Loucy (cell line): ENCODE measurements around the gene GGT5.
"Not testable (repeated sequence)": the region's sequence is repeated elsewhere in the genome, so short reads cannot be mapped to it uniquely, and the experiment has no call there.

ENCODE experiments used
- H2AFZ ChIP-seq: fragments of 200-600 bp; sonication (generic); 2 replicates; pipeline ENCODE4 v1.6.0; 2016; ENCODE audit warnings: antibody characterized with exemption, mild to moderate bottlenecking, low read length, moderate library complexity
- H3F3A ChIP-seq: fragments of 200-600 bp; 2 replicates; pipeline ENCODE4 v1.6.0; 2016; ENCODE audit warnings: antibody characterized with exemption, low read depth, mild to moderate bottlenecking
- H3K27me3 ChIP-seq: fragments of 200-600 bp; sonication (generic); 2 replicates; pipeline ENCODE4 v1.6.1; 2014; ENCODE audit warnings: low read length, mild to moderate bottlenecking; ENCODE audit not compliant: insufficient read depth, poor library complexity, severe bottlenecking
- H3K36me3 ChIP-seq: fragments of 200-600 bp; sonication (generic); 2 replicates; pipeline ENCODE4 v1.6.1; 2016; ENCODE audit warnings: low read length; ENCODE audit not compliant: insufficient read depth
- H3K4me1 ChIP-seq: fragments of 200-600 bp; sonication (generic); 2 replicates; pipeline ENCODE4 v1.5.1; 2014; ENCODE audit warnings: low read length, mild to moderate bottlenecking; ENCODE audit not compliant: insufficient read depth, poor library complexity, severe bottlenecking
- H3K4me2 ChIP-seq: fragments of 200-600 bp; sonication (generic); 2 replicates; pipeline ENCODE4 v1.6.0; 2014; ENCODE audit warnings: antibody characterized with exemption, low read length, low read depth, mild to moderate bottlenecking; ENCODE audit not compliant: poor library complexity, severe bottlenecking
- H3K4me3 ChIP-seq: fragments of 200-600 bp; sonication (generic); 2 replicates; pipeline ENCODE4 v1.5.1; 2014; ENCODE audit warnings: low read length, mild to moderate bottlenecking, mixed read lengths; ENCODE audit not compliant: poor library complexity, severe bottlenecking
- H3K79me2 ChIP-seq: fragments of 200-600 bp; sonication (generic); 2 replicates; pipeline ENCODE4 v1.6.1; 2014; ENCODE audit warnings: low read length; ENCODE audit not compliant: insufficient read depth
- H3K9ac ChIP-seq: fragments of 200-600 bp; sonication (generic); 2 replicates; pipeline ENCODE4 v1.6.0; 2014; ENCODE audit warnings: mild to moderate bottlenecking, low read depth, low read length, moderate library complexity; ENCODE audit not compliant: poor library complexity, severe bottlenecking
- H3K9me2 ChIP-seq: fragments of 200-600 bp; sonication (generic); replicated peaks from 2 replicates; pipeline ENCODE4 v1.6.1; 2016; ENCODE audit warnings: low read depth, low read length, mixed read lengths
- H3K9me3 ChIP-seq: fragments of 200-600 bp; sonication (generic); 2 replicates; pipeline ENCODE4 v1.6.1; 2014; ENCODE audit warnings: mild to moderate bottlenecking, antibody characterized with exemption, low read length, low read depth; ENCODE audit not compliant: insufficient read depth
- H4K20me1 ChIP-seq: fragments of 200-600 bp; sonication (generic); 2 replicates; pipeline ENCODE4 v1.6.0; 2014; ENCODE audit warnings: antibody characterized with exemption, low read length, mild to moderate bottlenecking; ENCODE audit not compliant: insufficient read depth, poor library complexity, severe bottlenecking
- CTCF ChIP-seq: fragments of 200-600 bp; sonication (generic); conservative IDR thresholded peaks from 2 replicates; pipeline ENCODE4 v1.5.1; 2014; ENCODE audit warnings: mild to moderate bottlenecking, antibody characterized with exemption, low read length
- EZH2phosphoT487 ChIP-seq: fragments of 200-600 bp; IDR thresholded peaks from 2 replicates; pipeline ENCODE4 v1.6.1; 2018; ENCODE audit warnings: antibody characterized with exemption, mild to moderate bottlenecking, moderate library complexity, borderline replicate concordance

The GGT5 gene

GRCh38 chr22:24207264-24208011, 37.4 kb downstream of the GGT5 start:
- Histone ChIP-seq H3K4me1 (peaks cover 28% of the 10 kb centered on the region), H3K36me3 (no peaks in the 10 kb centered on the region), H3F3A (peaks cover 3% of the 10 kb centered on the region; the same call in 1 of the 2 replicates), H3K9ac (peak overlapping the region; percentile 56), H3K9me2 (no peaks in the 10 kb centered on the region), H3K27me3 (no peaks in the 10 kb centered on the region), H3K9me3 (no peaks in the 10 kb centered on the region), H3K4me3 (peak overlapping the region; percentile 39), H4K20me1 (no peaks in the 10 kb centered on the region), H3K79me2 (no peaks in the 10 kb centered on the region), H3K4me2 (peak overlapping the region; percentile 47), H2AFZ (peak overlapping the region; percentile 90)
- TF ChIP-seq EZH2phosphoT487 (no peak), CTCF (no peak)

- H3K9me3 ChIP-seq, H3K9me2 ChIP-seq, H4K20me1 ChIP-seq, H3K36me3 ChIP-seq, H3K79me2 ChIP-seq, H3F3A ChIP-seq, H3K27me3 ChIP-seq: not testable (repeated sequence)
- H3K4me1 ChIP-seq = peaks cover 28% of the 10 kb centered on the region
- peak overlapping the region; percentile 90 for H2AFZ ChIP-seq
- peak overlapping the region; percentile 47 for H3K4me2 ChIP-seq
- peak overlapping the region; percentile 56 for H3K9ac ChIP-seq
- H3K4me3 ChIP-seq = peak overlapping the region; percentile 39
These were observed 38.2 kb downstream of the GGT5 start for GRCh38 chr22:24206460-24207263.

GRCh38 chr22:24205438-24206195, 39.3 kb downstream of the GGT5 start:
- H3K9me3 ChIP-seq = no peaks in the 10 kb centered on the region
- peaks cover 3% of the 10 kb centered on the region; the same call in 1 of the 2 replicates for H3F3A ChIP-seq
- H2AFZ ChIP-seq = peak overlapping the region; percentile 17; the same call in 1 of the 2 replicates
- peaks cover 32% of the 10 kb centered on the region for H3K4me1 ChIP-seq
- H3K79me2 ChIP-seq = no peaks in the 10 kb centered on the region
- H3K4me2 ChIP-seq = peak overlapping the region; percentile 32
- TF ChIP-seq EZH2phosphoT487 (no peak), CTCF (peak; percentile 36)
- no peaks in the 10 kb centered on the region for H3K36me3 ChIP-seq
- no peaks in the 10 kb centered on the region for H4K20me1 ChIP-seq
- no peaks in the 10 kb centered on the region for H3K27me3 ChIP-seq
- H3K9ac ChIP-seq = no peak overlapping the region
- H3K4me3 ChIP-seq = peak overlapping the region; percentile 30
- H3K9me2 ChIP-seq = no peaks in the 10 kb centered on the region

- H3K9me3 ChIP-seq, H3K9me2 ChIP-seq, H3F3A ChIP-seq, H3K9ac ChIP-seq, H4K20me1 ChIP-seq, H3K4me2 ChIP-seq, H3K4me3 ChIP-seq, H3K36me3 ChIP-seq, H3K79me2 ChIP-seq, H3K27me3 ChIP-seq: not testable (repeated sequence)
- Histone ChIP-seq H2AFZ (peak overlapping the region; percentile 61; the same call in 1 of the 2 replicates), H3K4me1 (peaks cover 32% of the 10 kb centered on the region)
These were observed 41.0 kb downstream of the GGT5 start for GRCh38 chr22:24203856-24204255.
